SU-DHL-6 (cell line): Measurements from ENCODE around the gene PRTG.

ENCODE experiments used
- H2AFZ ChIP-seq: fragments of 200-600 bp; sonication (generic); 2 replicates; pipeline ENCODE4 v1.6.1; 2014; ENCODE audit warnings: low read depth, mild to moderate bottlenecking, moderate library complexity, mixed read lengths, antibody characterized with exemption, low read length; ENCODE audit not compliant: severe bottlenecking
- H3F3A ChIP-seq: fragments of 200-600 bp; shearing (Covaris generic); 2 replicates; pipeline ENCODE4 v1.6.0; 2016; ENCODE audit warnings: antibody characterized with exemption, mild to moderate bottlenecking; ENCODE audit not compliant: insufficient read depth
- H3K27ac ChIP-seq: fragments of 200-600 bp; sonication (generic); 2 replicates; pipeline ENCODE4 v1.5.1; 2016; ENCODE audit warnings: low read depth, mild to moderate bottlenecking, low read length, moderate library complexity, mixed read lengths
- H3K27me3 ChIP-seq: fragments of 200-600 bp; sonication (generic), shearing (Covaris generic); 2 replicates; pipeline ENCODE4 v1.6.0; 2014; ENCODE audit warnings: mild to moderate bottlenecking, low read length
- H3K36me3 ChIP-seq: fragments of 200-600 bp; sonication (generic); 2 replicates; pipeline ENCODE4 v1.6.1; 2014; ENCODE audit warnings: mild to moderate bottlenecking, low read length, mixed read lengths
- H3K4me2 ChIP-seq: fragments of 300-600, 200-600 bp; shearing (Covaris generic), sonication (generic); 2 replicates; pipeline ENCODE4 v1.6.0; 2014; ENCODE audit warnings: low read length, low read depth, mild to moderate bottlenecking; ENCODE audit not compliant: poor library complexity, severe bottlenecking
- H3K4me3 ChIP-seq: fragments of 200-600 bp; sonication (generic); 2 replicates; pipeline ENCODE4 v1.5.1; 2014; ENCODE audit warnings: antibody characterized with exemption, low read length, mild to moderate bottlenecking, mixed read lengths; ENCODE audit not compliant: insufficient read depth, poor library complexity, severe bottlenecking
- H3K79me2 ChIP-seq: fragments of 200-600 bp; sonication (generic); 2 replicates; pipeline ENCODE4 v1.6.1; 2014; ENCODE audit warnings: mild to moderate bottlenecking, low read length, moderate library complexity; ENCODE audit not compliant: insufficient read depth
- H3K9ac ChIP-seq: fragments of 200-600 bp; sonication (generic); 2 replicates; pipeline ENCODE4 v1.7.0; 2014; ENCODE audit warnings: mild to moderate bottlenecking, low read length
- H3K9me2 ChIP-seq: fragments of 200-600 bp; sonication (generic); replicated peaks from 2 replicates; pipeline ENCODE4 v1.6.1; 2014; ENCODE audit warnings: low read length; ENCODE audit not compliant: insufficient read depth
- H3K9me3 ChIP-seq: fragments of 200-600 bp; sonication (generic); 2 replicates; pipeline ENCODE4 v1.6.1; 2014; ENCODE audit warnings: low read length, mixed read lengths; ENCODE audit not compliant: insufficient read depth
- H4K20me1 ChIP-seq: fragments of 200-600 bp; sonication (generic); 2 replicates; pipeline ENCODE4 v1.6.1; 2014; ENCODE audit warnings: low read depth, mild to moderate bottlenecking, antibody characterized with exemption, low read length, moderate library complexity, mixed read lengths
- CTCF ChIP-seq: fragments of 200-600 bp; sonication (generic); IDR thresholded peaks from one replicate; pipeline ENCODE4 v1.5.1; 2017; ENCODE audit warnings: antibody characterized with exemption, mild to moderate bottlenecking, low read length, moderate library complexity; ENCODE audit not compliant: insufficient read depth, poor library complexity, severe bottlenecking
- EZH2phosphoT487 ChIP-seq: fragments of 200-600 bp; sonication (generic), shearing (Covaris generic); conservative IDR thresholded peaks from 2 replicates; pipeline ENCODE4 v1.6.1; 2018; ENCODE audit warnings: mild to moderate bottlenecking, antibody characterized with exemption, low read length, moderate library complexity, mixed read lengths

Gene PRTG

GRCh38 chr15:55687792-55688191 is 55.2 kb downstream of the PRTG start:
- no peak for TF ChIP-seq CTCF
- TF ChIP-seq EZH2phosphoT487 = no peak
- Histone ChIP-seq H3K9me3 (no peaks in the 10 kb centered on the region), H3K4me2 (peak overlapping the region; percentile 69), H3K9me2 (no peaks in the 10 kb centered on the region), H3K27ac (peak overlapping the region; percentile 100), H3K36me3 (peaks cover 14% of the 10 kb centered on the region), H4K20me1 (no peaks in the 10 kb centered on the region), H3K9ac (peak overlapping the region; percentile 59), H3K4me3 (peak overlapping the region; percentile 22), H2AFZ (no peak overlapping the region), H3F3A (peaks cover 63% of the 10 kb centered on the region), H3K79me2 (peaks cover 94% of the 10 kb centered on the region), H3K27me3 (no peaks in the 10 kb centered on the region)

GRCh38 chr15:55685286-55685685 is 57.7 kb downstream of the PRTG start:
- peaks cover 53% of the 10 kb centered on the region for H3F3A ChIP-seq
- H3K9ac ChIP-seq = peak overlapping the region; percentile 59
- no peak for TF ChIP-seq EZH2phosphoT487
- no peak for TF ChIP-seq CTCF
- H2AFZ ChIP-seq = no peak overlapping the region
- peaks cover 79% of the 10 kb centered on the region for H3K79me2 ChIP-seq
- H3K36me3 ChIP-seq = peaks cover 29% of the 10 kb centered on the region
- H3K4me3 ChIP-seq = no peak overlapping the region
- H3K27me3 ChIP-seq = no peaks in the 10 kb centered on the region
- H4K20me1 ChIP-seq = no peaks in the 10 kb centered on the region
- no peaks in the 10 kb centered on the region for H3K9me2 ChIP-seq
- peak overlapping the region; percentile 69 for H3K4me2 ChIP-seq
- no peaks in the 10 kb centered on the region for H3K9me3 ChIP-seq
- peak overlapping the region; percentile 100 for H3K27ac ChIP-seq

GRCh38 chr15:55683376-55683775 is 59.6 kb downstream of the PRTG start:
- peaks cover 42% of the 10 kb centered on the region for H3F3A ChIP-seq
- H3K9me3 ChIP-seq = no peaks in the 10 kb centered on the region
- TF ChIP-seq CTCF = no peak
- no peak for TF ChIP-seq EZH2phosphoT487
- no peak overlapping the region for H3K4me2 ChIP-seq
- no peak overlapping the region for H2AFZ ChIP-seq
- peaks cover 48% of the 10 kb centered on the region for H3K36me3 ChIP-seq
- H3K4me3 ChIP-seq = no peak overlapping the region
- H3K9me2 ChIP-seq = no peaks in the 10 kb centered on the region
- peak overlapping the region; percentile 100 for H3K27ac ChIP-seq
- no peaks in the 10 kb centered on the region for H3K27me3 ChIP-seq
- no peak overlapping the region for H3K9ac ChIP-seq
- H3K79me2 ChIP-seq = peaks cover 68% of the 10 kb centered on the region
- no peaks in the 10 kb centered on the region for H4K20me1 ChIP-seq
